Measurements from ENCODE around the gene APBB2. TPM values are rescaled to one million over a fixed set of nuclear protein-coding genes. Genes with fewer than 3 reads are reported as not detected.

APBB2 gene
- total RNA-seq, 1 donor from 2014 or later = 23.9 TPM

- ATAC-seq (peak; percentile 29), DNase-seq (no peak)
- intact Hi-C loops (cut with micrococcal nuclease) = no loop called here
Measured at GRCh38 chr4:41095192-41095872, 119.0 kb downstream of the APBB2 start.

- intact Hi-C loops (cut with micrococcal nuclease) = no loop called here
- ATAC-seq = no peak
Measured at GRCh38 chr4:41092128-41092527, 122.2 kb downstream of the APBB2 start.

DNA sequence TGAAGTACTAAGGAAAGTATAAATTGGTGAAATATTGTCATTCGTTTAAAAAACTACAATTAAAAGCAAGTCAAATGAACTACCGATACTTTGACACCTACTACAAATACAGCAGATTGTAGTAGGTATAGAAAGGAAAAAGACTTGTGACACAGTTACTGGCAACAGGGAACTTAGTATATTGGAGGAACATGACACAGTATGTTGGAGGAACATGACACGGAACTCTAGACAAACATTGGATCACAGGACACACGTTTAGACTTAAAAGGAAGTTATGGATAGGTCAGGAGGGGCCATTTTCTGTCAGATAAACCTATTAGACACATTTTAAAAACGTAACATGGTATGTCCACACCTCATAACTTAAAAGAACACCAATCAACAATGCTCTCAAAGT lies 132.5 kb downstream of the APBB2 start:
- intact Hi-C loops (cut with micrococcal nuclease) = no loop called here
- ATAC-seq (no peak), DNase-seq (no peak)

More at GRCh38 chr4:41092128-41092527, 122.2 kb downstream of the APBB2 start:
- no peak for DNase-seq

DNA sequence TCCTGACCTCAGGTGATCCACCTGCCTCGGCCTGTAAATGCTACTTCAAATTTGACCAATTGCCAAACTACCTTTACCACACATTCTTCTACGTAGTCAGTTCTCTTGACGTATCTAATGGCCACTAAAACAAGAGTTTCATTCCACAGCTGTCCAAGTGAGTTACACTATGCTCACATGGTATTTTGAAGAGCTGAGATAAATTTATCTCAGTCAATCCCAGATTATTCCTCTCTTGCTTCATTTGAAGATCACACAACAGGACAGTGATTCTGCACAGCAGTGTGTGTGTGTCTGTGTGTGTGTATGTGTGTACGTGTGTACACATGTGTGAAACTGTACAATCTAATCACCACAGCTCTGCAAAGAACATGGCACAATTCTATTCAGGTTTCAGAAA lies 133.4 kb downstream of the APBB2 start:
- ATAC-seq = no peak
- intact Hi-C loops (cut with micrococcal nuclease) = no loop called here
- no peak for DNase-seq

DNA sequence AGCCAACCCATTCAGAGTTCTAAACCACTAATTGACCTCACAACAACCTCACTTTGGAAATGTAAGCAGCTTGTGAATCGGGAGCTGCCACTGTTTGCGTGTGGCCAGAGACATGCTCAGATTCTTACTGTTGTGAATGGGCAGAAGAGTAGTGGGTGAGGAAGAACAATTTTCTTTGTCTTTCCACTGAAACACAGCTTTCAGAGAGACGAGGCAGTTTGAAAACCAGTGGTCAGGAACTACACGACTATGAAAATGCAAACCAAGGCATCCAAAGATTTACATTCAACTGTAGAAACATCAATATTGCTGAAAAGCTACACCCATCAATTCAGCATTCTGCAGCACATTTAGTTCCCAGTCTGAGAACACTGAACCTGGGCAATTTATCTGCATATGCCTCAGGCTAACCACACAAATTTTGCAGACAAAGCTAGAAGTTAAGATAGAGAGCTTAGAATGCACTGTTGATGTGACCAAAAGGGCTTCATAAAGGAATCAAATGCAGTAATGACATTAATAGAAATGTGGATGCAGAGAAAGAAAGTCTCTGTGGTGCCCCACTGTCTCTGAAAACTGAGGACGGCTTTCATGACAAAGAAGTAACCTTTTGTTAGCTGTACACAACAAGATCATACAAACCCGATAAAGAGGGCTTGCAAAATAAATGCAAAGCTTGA lies 134.3 kb downstream of the APBB2 start:
- ATAC-seq (no peak), DNase-seq (no peak)
- intact Hi-C loops (cut with micrococcal nuclease) = no loop called here

- peak; percentile 64 for ATAC-seq
- intact Hi-C loops (cut with micrococcal nuclease) = no loop called here
- DNase-seq = no peak
Measured at GRCh38 chr4:41077628-41078027, 136.7 kb downstream of the APBB2 start.

GRCh38 chr4:41076481-41076880 lies 137.9 kb downstream of the APBB2 start:
- ATAC-seq (no peak), DNase-seq (no peak)
- intact Hi-C loops (cut with micrococcal nuclease) = no loop called here

DNA sequence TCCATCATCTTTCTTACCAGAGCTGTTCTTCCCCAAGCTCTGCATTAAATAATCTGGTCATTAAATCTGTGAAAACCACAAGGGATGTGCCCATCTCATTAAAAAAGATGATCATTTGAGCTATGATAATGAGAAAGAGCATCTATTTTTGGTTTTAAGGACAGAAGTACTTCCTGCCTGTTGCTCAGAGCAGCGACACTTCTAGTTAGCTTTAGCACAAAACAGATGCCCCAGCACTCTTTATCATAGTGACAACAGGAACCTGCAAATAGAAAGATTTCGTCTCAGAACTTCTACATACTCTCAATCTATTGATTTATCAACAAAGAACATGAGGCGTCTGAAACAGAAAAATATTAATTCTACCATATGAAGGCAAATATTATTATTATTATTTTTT lies 140.1 kb downstream of the APBB2 start:
- DNase-seq = no peak
- intact Hi-C loops (cut with micrococcal nuclease) = no loop called here
- no peak for ATAC-seq

- intact Hi-C loops (cut with micrococcal nuclease) = no loop called here
- DNase-seq (no peak), ATAC-seq (peak; percentile 27)
Measured at GRCh38 chr4:41072021-41072777, 142.1 kb downstream of the APBB2 start.

- no peak for DNase-seq
- no peak for ATAC-seq
- intact Hi-C loops (cut with micrococcal nuclease) = no loop called here
Measured at GRCh38 chr4:41070516-41071281, 143.6 kb downstream of the APBB2 start.

- intact Hi-C loops (cut with micrococcal nuclease) = no loop called here
- ATAC-seq (no peak), DNase-seq (no peak)
Measured at GRCh38 chr4:41069838-41070237, 144.5 kb downstream of the APBB2 start.

DNA sequence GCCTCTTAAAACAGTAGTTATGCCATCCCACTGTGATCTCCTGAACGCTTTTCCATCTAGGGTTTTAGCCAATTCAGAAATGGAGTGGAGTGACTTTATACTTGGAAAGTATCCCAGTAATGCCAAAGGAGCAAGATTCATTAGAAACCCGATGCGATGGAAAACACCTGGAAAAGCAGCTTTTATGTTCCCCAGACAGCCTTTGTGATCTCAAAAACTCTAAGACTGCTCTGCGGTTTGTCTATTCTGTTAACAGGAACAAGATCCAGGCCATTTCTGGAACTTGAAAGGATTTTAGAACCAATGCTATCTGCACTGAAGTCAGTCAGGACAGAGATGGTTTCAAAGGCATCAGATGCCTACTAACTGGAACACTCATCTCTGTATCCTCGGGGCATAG lies 145.1 kb downstream of the APBB2 start:
- intact Hi-C loops (cut with micrococcal nuclease) = no loop called here
- DNase-seq (no peak), ATAC-seq (no peak)

DNA sequence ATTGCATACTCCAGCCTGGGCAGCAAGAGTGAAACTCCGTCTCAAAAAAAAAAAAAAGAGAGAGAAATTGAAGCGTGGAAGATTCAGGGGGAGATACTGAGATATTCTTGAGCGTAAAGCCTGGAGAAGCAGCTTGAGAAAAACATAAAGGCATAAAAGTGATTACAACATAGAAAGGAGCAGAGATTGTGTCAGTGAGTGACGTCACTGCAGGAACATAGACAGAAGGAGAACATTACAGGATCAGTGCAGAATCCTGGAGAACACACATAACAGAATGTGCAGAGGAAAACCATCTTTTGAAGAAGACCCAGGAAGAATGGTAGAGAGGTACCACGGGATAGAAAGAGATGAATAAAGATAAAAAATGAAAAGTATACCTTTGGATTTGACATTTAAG lies 147.0 kb downstream of the APBB2 start:
- ATAC-seq (no peak), DNase-seq (no peak)
- intact Hi-C loops (cut with micrococcal nuclease) = no loop called here

GRCh38 chr4:41066049-41066448 lies 148.3 kb downstream of the APBB2 start:
- intact Hi-C loops (cut with micrococcal nuclease) = no loop called here

GRCh38 chr4:41065434-41066006 lies 148.8 kb downstream of the APBB2 start:
- ATAC-seq (no peak), DNase-seq (no peak)
- intact Hi-C loops (cut with micrococcal nuclease) = no loop called here

More at GRCh38 chr4:41066049-41066448, 148.3 kb downstream of the APBB2 start:
- no peak for DNase-seq
- no peak for ATAC-seq

DNA sequence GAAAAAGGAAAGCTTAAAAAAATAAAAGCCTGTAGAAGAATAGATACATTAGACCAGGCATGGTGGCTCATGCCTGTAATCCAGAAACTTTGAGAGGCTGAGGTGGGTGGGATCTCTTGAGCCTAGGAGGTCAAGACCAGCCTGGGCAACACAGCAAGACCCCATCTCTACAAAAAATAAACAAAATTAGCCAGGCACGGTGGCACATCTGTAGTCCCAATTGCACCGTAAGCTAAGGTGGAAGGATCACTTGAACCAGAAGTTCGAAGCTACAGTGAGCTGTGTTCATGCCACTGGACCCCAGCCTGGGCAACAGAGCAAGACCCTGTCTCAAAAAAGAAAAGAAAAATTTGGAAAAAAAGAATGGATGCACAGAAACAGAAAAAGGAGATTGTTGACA lies 149.4 kb downstream of the APBB2 start:
- ATAC-seq = no peak
- intact Hi-C loops (cut with micrococcal nuclease) = no loop called here
- DNase-seq = no peak

DNA sequence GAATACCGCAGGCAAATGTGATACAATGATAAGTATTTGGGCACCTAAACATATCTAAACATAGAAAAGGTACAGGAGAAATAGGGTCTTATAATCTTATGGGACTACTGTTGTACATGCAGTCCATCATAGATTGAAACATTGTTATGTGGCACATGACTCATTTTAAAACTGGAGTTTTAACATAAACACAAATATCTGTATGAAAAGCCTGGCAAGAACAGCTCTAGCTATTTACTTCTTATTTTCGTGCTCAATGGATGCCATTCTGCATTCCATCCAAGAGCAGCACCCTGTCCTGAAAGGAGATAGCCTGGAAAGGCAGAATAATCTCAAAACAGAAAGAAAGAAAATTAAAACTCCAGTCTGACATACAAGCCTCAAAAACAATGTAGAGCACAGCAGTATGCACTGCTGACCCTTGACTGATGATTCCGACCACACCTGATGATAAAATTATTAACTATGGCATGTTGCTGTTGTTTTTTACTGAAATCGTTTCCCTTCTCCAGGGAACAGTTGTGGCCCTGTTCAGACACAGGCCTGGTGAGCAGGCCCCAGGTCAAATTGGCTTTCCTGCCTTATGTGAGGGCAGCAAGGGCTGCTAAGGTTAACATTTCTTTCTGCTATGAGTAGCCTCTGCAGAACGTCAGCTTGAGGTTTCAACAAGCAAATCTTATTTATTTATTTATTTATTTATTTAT lies 152.7 kb downstream of the APBB2 start:
- no peak for DNase-seq
- no peak for ATAC-seq
- intact Hi-C loops (cut with micrococcal nuclease) = no loop called here

Data from left ventricle myocardium superior (tissue), 1 donor.